Measurements from ENCODE around the gene BFAR.

DNA sequence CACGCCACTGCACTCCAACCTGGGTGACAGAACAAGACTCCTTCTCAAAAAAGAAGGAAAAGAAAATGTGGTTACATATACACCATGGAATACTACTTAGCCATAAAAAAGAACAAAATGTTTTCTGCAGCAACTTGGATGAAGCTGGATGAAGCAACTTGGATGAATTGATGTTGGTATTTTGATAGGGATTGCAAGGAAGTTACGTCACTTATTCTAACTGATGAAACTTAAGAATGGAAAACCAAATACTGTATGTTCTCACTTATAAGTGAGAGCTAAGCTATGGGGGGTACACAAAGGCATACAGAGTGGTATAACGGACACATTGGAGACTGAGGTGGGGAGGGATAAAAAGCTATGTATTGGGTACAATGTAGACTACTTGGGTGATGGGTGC lies 43.9 kb downstream of the BFAR start:
- TF ChIP-seq, protein P1, sequence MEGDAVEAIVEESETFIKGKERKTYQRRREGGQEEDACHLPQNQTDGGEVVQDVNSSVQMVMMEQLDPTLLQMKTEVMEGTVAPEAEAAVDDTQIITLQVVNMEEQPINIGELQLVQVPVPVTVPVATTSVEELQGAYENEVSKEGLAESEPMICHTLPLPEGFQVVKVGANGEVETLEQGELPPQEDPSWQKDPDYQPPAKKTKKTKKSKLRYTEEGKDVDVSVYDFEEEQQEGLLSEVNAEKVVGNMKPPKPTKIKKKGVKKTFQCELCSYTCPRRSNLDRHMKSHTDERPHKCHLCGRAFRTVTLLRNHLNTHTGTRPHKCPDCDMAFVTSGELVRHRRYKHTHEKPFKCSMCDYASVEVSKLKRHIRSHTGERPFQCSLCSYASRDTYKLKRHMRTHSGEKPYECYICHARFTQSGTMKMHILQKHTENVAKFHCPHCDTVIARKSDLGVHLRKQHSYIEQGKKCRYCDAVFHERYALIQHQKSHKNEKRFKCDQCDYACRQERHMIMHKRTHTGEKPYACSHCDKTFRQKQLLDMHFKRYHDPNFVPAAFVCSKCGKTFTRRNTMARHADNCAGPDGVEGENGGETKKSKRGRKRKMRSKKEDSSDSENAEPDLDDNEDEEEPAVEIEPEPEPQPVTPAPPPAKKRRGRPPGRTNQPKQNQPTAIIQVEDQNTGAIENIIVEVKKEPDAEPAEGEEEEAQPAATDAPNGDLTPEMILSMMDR (conservative IDR thresholded peaks at IDR 0.05 in 1 of 2, IDR thresholded peaks at IDR 0.05 in 1 of 2; ENCODE audit: low read depth in 1 of 2, low read length in 2 of 2): no peak
- no peak for TF ChIP-seq EZH2 (IDR thresholded peaks at IDR 0.05; ENCODE audit: low read length, missing control alignments)

Data from fibroblast of lung (primary cell).